ENCODE results near the gene GFOD2.

The GFOD2 gene

DNA sequence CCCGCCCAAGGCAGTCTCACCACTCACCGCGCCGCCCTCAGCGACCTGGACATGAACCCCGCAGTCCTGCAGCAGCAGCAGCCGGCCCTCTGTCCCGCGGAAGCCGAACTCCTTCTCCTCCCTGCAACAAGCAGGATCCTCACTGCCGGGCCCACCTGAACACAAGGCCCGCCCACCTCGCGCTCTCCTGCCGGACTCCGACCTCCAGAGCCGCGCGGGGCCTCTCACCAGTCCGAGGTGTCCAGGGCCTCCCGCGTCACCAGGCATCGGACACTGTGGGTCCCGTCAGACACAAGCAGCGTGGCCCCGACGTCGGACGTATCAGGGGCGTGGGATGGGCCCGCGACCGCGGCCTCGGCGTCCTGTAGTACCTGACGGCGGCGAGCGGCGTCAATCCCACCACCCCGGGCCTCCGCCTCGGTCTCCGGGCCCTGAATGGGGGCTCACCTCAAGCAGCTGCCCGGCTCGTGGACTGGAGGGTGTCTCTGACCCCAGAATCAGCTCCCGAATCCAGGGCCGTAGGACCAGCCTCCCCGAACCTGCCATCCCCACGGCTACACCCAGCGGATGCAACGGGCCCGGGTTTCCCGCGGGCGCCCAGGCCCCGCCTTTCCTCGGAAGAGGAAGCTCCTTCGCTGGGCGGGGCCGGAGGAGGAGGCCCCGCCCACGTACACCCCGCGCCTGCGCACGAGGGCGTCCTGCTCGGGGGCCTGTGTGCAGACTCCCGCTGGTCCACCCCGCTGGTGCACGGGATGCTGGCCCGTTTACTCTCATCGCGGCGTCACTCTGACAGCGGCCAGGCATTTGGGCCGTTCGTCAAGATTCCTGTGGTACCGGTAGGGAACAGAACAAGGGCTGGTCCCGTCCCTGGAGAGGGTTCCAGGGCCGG is 59.2 kb downstream of the GFOD2 start, which contains the start of gene ACD:
Gene ACD (minus strand): TSS at position 586 of the 889 bp plus-strand sequence. CDS start 40 bp downstream, at position 546.
- H3K27ac ChIP-seq (ENCODE audit: extremely low read depth, low read depth, low read length): peak within 1 kb of the TSS; percentile 75
- peak within 1 kb of the TSS; percentile 78 for H3K4me3 ChIP-seq (ENCODE audit: low read depth, low read length)
- ChIA-PET POLR2A (interaction anchor here (0.5 to 2.0 kb wide), 14 partner anchors 8 to 425 kb away, joined by 3 to 20 read pairs (median 5); partner anchors contain the start of genes CARMIL2, CTCF, GFOD2 and NUTF2), CTCF (interaction anchor here (0.6 to 3.2 kb wide), 10 partner anchors 11 to 625 kb away, joined by 3 to 19 read pairs (median 5); partner anchors contain the start of gene CARMIL2)
- H3K36me3 ChIP-seq (ENCODE audit: control insufficient read depth in 2 of 2, insufficient read depth in 1 of 2, low read length in 2 of 2): peaks cover 0 to 72% of the 10 kb centered on the region in 2 experiments; a peak in 1 of 3 replicates
- 0 out of 2 replicates have a peak, but pooled peaks cover 4% of the 10 kb centered on the region for H3K4me1 ChIP-seq (ENCODE audit: control insufficient read depth, insufficient read depth, low read length)
- H3K9me3 ChIP-seq (ENCODE audit: control insufficient read depth, insufficient read depth, low read depth, low read length): no peaks in the 10 kb centered on the region
- TF ChIP-seq PATZ1 (tag by site-specific recombination; IDR thresholded peaks at IDR 0.05) (0 out of 2 replicates have a peak, but pooled peaks have one; percentile 83), KLF8 (tag by site-specific recombination; IDR thresholded peaks at IDR 0.05) (peak; percentile 73; the same call in 1 of the 2 replicates), REPIN1 (tag by site-specific recombination; IDR thresholded peaks at IDR 0.05; ENCODE audit: low read depth) (peak; percentile 35; the same call in 1 of the 2 replicates), ZBTB20 (tag by site-specific recombination; IDR thresholded peaks at IDR 0.05) (peak; percentile 96), ZNF248 (tag by site-specific recombination; IDR thresholded peaks at IDR 0.05) (no peak), ZFP69B (tag by site-specific recombination; IDR thresholded peaks at IDR 0.05) (peak; percentile 89), ZNF692 (tag by site-specific recombination; IDR thresholded peaks at IDR 0.05) (peak; percentile 98), GLIS2 (tag by site-specific recombination; IDR thresholded peaks at IDR 0.05) (peak; percentile 60), ZNF600 (tag by site-specific recombination; IDR thresholded peaks at IDR 0.05) (peak; percentile 33; the same call in 1 of the 2 replicates), KLF10 (tag by site-specific recombination; IDR thresholded peaks at IDR 0.05) (0 out of 2 replicates have a peak, but pooled peaks have one; percentile 8), KLF7 (tag by site-specific recombination; IDR thresholded peaks at IDR 0.05; ENCODE audit: borderline replicate concordance) (peak; percentile 69; the same call in 1 of the 2 replicates), ZNF362 (tag by site-specific recombination; IDR thresholded peaks at IDR 0.05) (no peak), ZBTB48 (tag by site-specific recombination; IDR thresholded peaks at IDR 0.05) (0 out of 2 replicates have a peak, but pooled peaks have one; percentile 25), EGR2 (tag by site-specific recombination; IDR thresholded peaks at IDR 0.05; ENCODE audit: low read depth) (peak; percentile 35; the same call in 1 of the 2 replicates), ZNF341 (tag by site-specific recombination; IDR thresholded peaks at IDR 0.05; ENCODE audit: low read depth) (no peak), PRDM2 (tag by site-specific recombination; IDR thresholded peaks at IDR 0.05; ENCODE audit: borderline replicate concordance) (0 out of 2 replicates have a peak, but pooled peaks have one; percentile 96), ZNF398 (tag by site-specific recombination; IDR thresholded peaks at IDR 0.05) (no peak)
- TF ChIP-seq, protein P1, sequence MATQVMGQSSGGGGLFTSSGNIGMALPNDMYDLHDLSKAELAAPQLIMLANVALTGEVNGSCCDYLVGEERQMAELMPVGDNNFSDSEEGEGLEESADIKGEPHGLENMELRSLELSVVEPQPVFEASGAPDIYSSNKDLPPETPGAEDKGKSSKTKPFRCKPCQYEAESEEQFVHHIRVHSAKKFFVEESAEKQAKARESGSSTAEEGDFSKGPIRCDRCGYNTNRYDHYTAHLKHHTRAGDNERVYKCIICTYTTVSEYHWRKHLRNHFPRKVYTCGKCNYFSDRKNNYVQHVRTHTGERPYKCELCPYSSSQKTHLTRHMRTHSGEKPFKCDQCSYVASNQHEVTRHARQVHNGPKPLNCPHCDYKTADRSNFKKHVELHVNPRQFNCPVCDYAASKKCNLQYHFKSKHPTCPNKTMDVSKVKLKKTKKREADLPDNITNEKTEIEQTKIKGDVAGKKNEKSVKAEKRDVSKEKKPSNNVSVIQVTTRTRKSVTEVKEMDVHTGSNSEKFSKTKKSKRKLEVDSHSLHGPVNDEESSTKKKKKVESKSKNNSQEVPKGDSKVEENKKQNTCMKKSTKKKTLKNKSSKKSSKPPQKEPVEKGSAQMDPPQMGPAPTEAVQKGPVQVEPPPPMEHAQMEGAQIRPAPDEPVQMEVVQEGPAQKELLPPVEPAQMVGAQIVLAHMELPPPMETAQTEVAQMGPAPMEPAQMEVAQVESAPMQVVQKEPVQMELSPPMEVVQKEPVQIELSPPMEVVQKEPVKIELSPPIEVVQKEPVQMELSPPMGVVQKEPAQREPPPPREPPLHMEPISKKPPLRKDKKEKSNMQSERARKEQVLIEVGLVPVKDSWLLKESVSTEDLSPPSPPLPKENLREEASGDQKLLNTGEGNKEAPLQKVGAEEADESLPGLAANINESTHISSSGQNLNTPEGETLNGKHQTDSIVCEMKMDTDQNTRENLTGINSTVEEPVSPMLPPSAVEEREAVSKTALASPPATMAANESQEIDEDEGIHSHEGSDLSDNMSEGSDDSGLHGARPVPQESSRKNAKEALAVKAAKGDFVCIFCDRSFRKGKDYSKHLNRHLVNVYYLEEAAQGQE (tag by site-specific recombination; IDR thresholded peaks at IDR 0.05): 0 out of 2 replicates have a peak, but pooled peaks have one; percentile 55

All from HEK293 (cell line).